Astrocyte (in vitro differentiated cells and primary cell): ENCODE data around the gene PDE6G. TPM values are rescaled to one million over a fixed set of nuclear protein-coding genes. Genes with fewer than 3 reads are reported as not detected.

Experiments
- DNase-seq: peaks from one replicate; pipeline ENCODE4 v3.0.0-alpha.2; 2010; ENCODE audit warnings: low read depth
- FAIRE-seq: peaks from 2 replicates; lab custom pipeline; 2011; peaks lifted over from hg19 to GRCh38; lab: Jason Lieb, UNC
- H2AFZ ChIP-seq: 2 replicates; pipeline ENCODE4 v1.6.0; 2012; ENCODE audit warnings: low read depth, low read length, inconsistent platforms
- H3K27ac ChIP-seq: 2 replicates; pipeline ENCODE4 v1.5.1; 2011; ENCODE audit warnings: low read depth, low read length, inconsistent platforms
- H3K27me3 ChIP-seq: 2 replicates; pipeline ENCODE4 v1.6.0; 2011; ENCODE audit warnings: low read length, inconsistent platforms; ENCODE audit not compliant: insufficient read depth
- H3K36me3 ChIP-seq: 2 replicates; pipeline ENCODE4 v1.5.1; 2011; ENCODE audit warnings: low read length, inconsistent platforms; ENCODE audit not compliant: insufficient read depth
- H3K4me1 ChIP-seq: 2 replicates; pipeline ENCODE4 v1.5.1; 2011; ENCODE audit warnings: low read length, inconsistent platforms; ENCODE audit not compliant: insufficient read depth
- H3K4me2 ChIP-seq: 2 replicates; pipeline ENCODE4 v1.6.0; 2012; ENCODE audit warnings: low read length, inconsistent platforms
- H3K4me3 ChIP-seq: 2 replicates; pipeline ENCODE4 v1.5.1; 2011; ENCODE audit warnings: low read depth, mild to moderate bottlenecking, low read length, inconsistent platforms; ENCODE audit not compliant: insufficient read depth
- H3K79me2 ChIP-seq: 2 replicates; pipeline ENCODE4 v1.6.0; 2012; ENCODE audit warnings: mild to moderate bottlenecking, low read length, inconsistent platforms; ENCODE audit not compliant: insufficient read depth
- H3K9ac ChIP-seq: 2 replicates; pipeline ENCODE4 v1.6.0; 2012; ENCODE audit warnings: mild to moderate bottlenecking, low read length, inconsistent platforms
- H3K9me3 ChIP-seq: 2 replicates; pipeline ENCODE4 v1.5.1; 2012; ENCODE audit warnings: low read depth, mild to moderate bottlenecking, low read length, inconsistent platforms; ENCODE audit not compliant: insufficient read depth
- H4K20me1 ChIP-seq: 2 replicates; pipeline ENCODE4 v1.6.0; 2012; ENCODE audit warnings: low read length, inconsistent platforms; ENCODE audit not compliant: insufficient read depth
- H3K27ac Mint-ChIP-seq: one replicate; pipeline ENCODE4 v1.8.0; 2021; ENCODE audit warnings: mild to moderate bottlenecking, mixed read lengths; ENCODE audit not compliant: unreplicated experiment
- H3K27me3 Mint-ChIP-seq: one replicate; pipeline ENCODE4 v1.8.0; 2021; ENCODE audit warnings: low read depth, mixed read lengths; ENCODE audit not compliant: unreplicated experiment
- H3K36me3 Mint-ChIP-seq: one replicate; pipeline ENCODE4 v1.8.0; 2021; ENCODE audit warnings: low read depth, mixed read lengths; ENCODE audit not compliant: unreplicated experiment
- H3K4me1 Mint-ChIP-seq: one replicate; pipeline ENCODE4 v1.8.0; 2021; ENCODE audit warnings: low read depth, mixed read lengths; ENCODE audit not compliant: unreplicated experiment
- H3K4me3 Mint-ChIP-seq: one replicate; pipeline ENCODE4 v1.8.0; 2021; ENCODE audit warnings: mild to moderate bottlenecking, moderate library complexity, mixed read lengths; ENCODE audit not compliant: unreplicated experiment
- H3K9me3 Mint-ChIP-seq: one replicate; pipeline ENCODE4 v1.8.0; 2021; ENCODE audit warnings: mild to moderate bottlenecking, mixed read lengths; ENCODE audit not compliant: unreplicated experiment
- EZH2 ChIP-seq: IDR thresholded peaks from 2 replicates; pipeline ENCODE4 v1.6.1; 2012; ENCODE audit warnings: mild to moderate bottlenecking, low read length, inconsistent platforms; ENCODE audit not compliant: insufficient read depth
- total RNA-seq: library from RNA; stranded (reverse); gene quantifications from 2 replicates; pipeline ENCODE4 v1.2.1, GENCODE V29; 2021
- TF ChIP-seq, protein P1 (sequence below): IDR thresholded peaks from 2 replicates; pipeline ENCODE4 v1.5.1; 2011; ENCODE audit warnings: low read depth, mild to moderate bottlenecking, inconsistent platforms, low read length, moderate library complexity; ENCODE audit not compliant: insufficient read depth

The PDE6G gene
- total RNA-seq, 1 donor from 2014 or later: not detected

DNA sequence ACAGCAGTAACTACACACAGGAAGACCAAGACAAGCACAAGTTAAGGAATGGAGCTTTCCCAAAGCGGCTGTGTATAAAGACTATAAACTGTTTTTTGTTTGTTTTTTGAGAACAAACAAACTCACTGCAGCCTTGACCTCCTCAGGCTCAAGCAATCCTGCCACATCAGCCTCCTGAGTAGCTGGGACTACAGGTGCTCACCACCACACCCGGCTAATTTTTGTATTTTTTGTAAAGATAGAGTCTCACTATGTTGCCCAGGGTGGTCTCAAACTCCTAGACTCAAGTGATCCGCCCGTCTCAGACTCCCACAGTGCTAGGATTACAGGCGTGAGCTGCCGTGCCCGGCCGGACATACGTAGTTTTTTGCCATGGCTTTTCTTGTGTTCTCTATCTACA, 4.1 kb upstream of the PDE6G start:
- Histone ChIP-seq H3K4me2 (no peak overlapping the region), H3K9ac (no peak overlapping the region), H3K9me3 (no peaks in the 10 kb centered on the region), H3K79me2 (peaks cover 5% of the 10 kb centered on the region), H3K27me3 (no peaks in the 10 kb centered on the region), H4K20me1 (no peaks in the 10 kb centered on the region), H3K36me3 (no peaks in the 10 kb centered on the region), H3K4me3 (no peak overlapping the region), H3K4me1 (peaks cover 4% of the 10 kb centered on the region), H2AFZ (no peak overlapping the region), H3K27ac (no peak overlapping the region)
- FAIRE-seq (no peak), DNase-seq (no peak)
- Mint-ChIP-seq H3K27ac (no peak overlapping the region), H3K4me3 (no peak overlapping the region), H3K4me1 (peaks cover under 1% of the 10 kb centered on the region), H3K9me3 (no peaks in the 10 kb centered on the region), H3K27me3 (no peaks in the 10 kb centered on the region), H3K36me3 (no peaks in the 10 kb centered on the region)
- TF ChIP-seq EZH2: no peak
- TF ChIP-seq, protein P1, sequence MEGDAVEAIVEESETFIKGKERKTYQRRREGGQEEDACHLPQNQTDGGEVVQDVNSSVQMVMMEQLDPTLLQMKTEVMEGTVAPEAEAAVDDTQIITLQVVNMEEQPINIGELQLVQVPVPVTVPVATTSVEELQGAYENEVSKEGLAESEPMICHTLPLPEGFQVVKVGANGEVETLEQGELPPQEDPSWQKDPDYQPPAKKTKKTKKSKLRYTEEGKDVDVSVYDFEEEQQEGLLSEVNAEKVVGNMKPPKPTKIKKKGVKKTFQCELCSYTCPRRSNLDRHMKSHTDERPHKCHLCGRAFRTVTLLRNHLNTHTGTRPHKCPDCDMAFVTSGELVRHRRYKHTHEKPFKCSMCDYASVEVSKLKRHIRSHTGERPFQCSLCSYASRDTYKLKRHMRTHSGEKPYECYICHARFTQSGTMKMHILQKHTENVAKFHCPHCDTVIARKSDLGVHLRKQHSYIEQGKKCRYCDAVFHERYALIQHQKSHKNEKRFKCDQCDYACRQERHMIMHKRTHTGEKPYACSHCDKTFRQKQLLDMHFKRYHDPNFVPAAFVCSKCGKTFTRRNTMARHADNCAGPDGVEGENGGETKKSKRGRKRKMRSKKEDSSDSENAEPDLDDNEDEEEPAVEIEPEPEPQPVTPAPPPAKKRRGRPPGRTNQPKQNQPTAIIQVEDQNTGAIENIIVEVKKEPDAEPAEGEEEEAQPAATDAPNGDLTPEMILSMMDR: no peak

GRCh38 chr17:81659038-81659437, 2.7 kb upstream of the PDE6G start:
- Histone ChIP-seq H3K9me3 (no peaks in the 10 kb centered on the region), H3K36me3 (no peaks in the 10 kb centered on the region), H3K27ac (no peak overlapping the region), H3K79me2 (no peaks in the 10 kb centered on the region), H4K20me1 (no peaks in the 10 kb centered on the region), H3K4me1 (no peaks in the 10 kb centered on the region), H3K27me3 (no peaks in the 10 kb centered on the region), H2AFZ (no peak overlapping the region), H3K4me3 (no peak overlapping the region), H3K4me2 (no peak overlapping the region), H3K9ac (no peak overlapping the region)
- DNase-seq (no peak), FAIRE-seq (no peak)
- Mint-ChIP-seq H3K36me3 (no peaks in the 10 kb centered on the region), H3K4me3 (no peak overlapping the region), H3K4me1 (no peaks in the 10 kb centered on the region), H3K9me3 (no peaks in the 10 kb centered on the region), H3K27me3 (no peaks in the 10 kb centered on the region), H3K27ac (no peak overlapping the region)
- TF ChIP-seq, protein P1: no peak
- no peak for TF ChIP-seq EZH2

GRCh38 chr17:81656835-81657234, 493 bp upstream of the PDE6G start:
- Mint-ChIP-seq H3K36me3 (no peaks in the 10 kb centered on the region), H3K4me3 (no peak overlapping the region), H3K4me1 (no peaks in the 10 kb centered on the region), H3K27me3 (no peaks in the 10 kb centered on the region), H3K27ac (no peak overlapping the region), H3K9me3 (no peaks in the 10 kb centered on the region)
- no peak overlapping the region for H3K9ac ChIP-seq
- H2AFZ ChIP-seq: no peak overlapping the region
- no peak overlapping the region for H3K4me2 ChIP-seq
- no peak overlapping the region for H3K27ac ChIP-seq
- H3K79me2 ChIP-seq: no peaks in the 10 kb centered on the region
- no peaks in the 10 kb centered on the region for H3K9me3 ChIP-seq
- FAIRE-seq: no peak
- peaks cover 2% of the 10 kb centered on the region for H3K4me1 ChIP-seq
- no peak overlapping the region for H3K4me3 ChIP-seq
- H3K27me3 ChIP-seq: no peaks in the 10 kb centered on the region
- H4K20me1 ChIP-seq: no peaks in the 10 kb centered on the region
- no peak for DNase-seq
- no peaks in the 10 kb centered on the region for H3K36me3 ChIP-seq
- no peak for TF ChIP-seq EZH2
- TF ChIP-seq, protein P1: no peak
